GM19023 (cell line): ENCODE results near the gene EXOC2.
"Not testable (repeated sequence)": the region's sequence is repeated elsewhere in the genome, so short reads cannot be mapped to it uniquely, and the experiment has no call there.

Experiments used
- ATAC-seq: cut with Tn5 transposase; IDR thresholded peaks from one replicate; pipeline ENCODE4 v1.9.1; 2021; ENCODE audit warnings: mild to moderate bottlenecking, moderate library complexity; ENCODE audit not compliant: unreplicated experiment

EXOC2 gene

DNA sequence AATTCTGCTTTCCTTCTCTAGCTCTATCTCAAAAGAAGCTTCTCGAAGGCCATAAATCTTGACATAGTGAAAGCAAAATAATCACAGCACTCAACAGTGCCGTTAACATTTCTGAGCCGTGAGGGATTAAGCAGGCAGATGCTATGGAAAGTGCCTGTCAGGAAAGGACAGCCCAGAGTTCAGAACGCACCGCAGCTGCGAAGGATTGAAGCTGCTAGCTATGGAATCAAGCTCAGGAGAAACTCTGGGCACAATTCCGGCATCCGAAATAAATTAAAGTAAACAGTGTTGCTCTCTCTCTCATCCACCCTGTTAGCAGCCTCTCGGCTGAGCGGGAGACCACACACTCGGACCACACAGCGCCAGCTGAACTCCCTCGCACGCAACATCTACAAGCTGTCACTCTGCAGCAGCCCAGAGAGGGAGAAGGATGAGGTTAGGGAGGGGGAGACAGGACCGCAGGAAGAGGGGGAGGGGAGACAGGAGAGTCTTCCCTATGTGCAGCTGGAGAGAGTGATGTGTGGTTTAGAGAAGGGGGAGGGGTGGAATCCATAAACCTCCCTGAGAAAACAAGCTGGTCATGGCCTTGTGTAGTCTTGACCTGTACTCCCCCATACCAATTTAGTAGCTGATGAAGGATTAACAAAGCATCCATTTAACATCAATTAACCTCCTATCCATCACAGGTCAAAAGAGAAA lies 9.0 kb downstream of the EXOC2 start:
- ATAC-seq: no peak

DNA sequence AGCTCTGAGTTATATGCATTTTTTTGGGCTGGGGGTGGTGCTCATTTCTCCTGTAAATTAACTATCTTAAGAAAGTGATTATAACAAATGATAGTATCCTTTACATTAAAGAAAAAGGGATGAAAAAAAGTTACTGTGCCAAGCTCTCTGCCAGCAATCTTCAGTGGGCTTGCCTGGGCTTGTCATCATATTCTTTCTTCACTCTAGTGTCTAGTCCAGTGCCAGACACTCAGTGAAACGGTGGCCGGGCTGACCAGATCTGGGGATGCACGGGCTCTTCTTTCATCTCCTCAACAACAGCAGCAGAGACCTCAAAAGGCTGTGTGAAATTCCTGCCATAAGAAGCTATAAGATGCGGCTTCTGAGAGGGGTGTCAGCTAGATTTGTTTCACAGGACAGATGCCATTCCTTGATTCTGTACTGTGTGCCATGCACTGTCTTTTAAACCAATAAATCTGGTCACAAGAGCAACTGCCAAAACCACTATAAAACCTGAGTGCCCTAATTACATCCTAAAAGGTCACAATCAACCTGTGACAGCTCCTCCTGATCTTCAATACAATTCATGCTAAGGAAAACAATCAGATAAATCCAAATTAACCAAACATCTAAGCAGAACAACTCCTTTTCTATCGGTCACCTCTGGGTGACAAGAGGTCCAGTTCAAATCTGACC lies 12.1 kb downstream of the EXOC2 start:
- ATAC-seq: no peak

DNA sequence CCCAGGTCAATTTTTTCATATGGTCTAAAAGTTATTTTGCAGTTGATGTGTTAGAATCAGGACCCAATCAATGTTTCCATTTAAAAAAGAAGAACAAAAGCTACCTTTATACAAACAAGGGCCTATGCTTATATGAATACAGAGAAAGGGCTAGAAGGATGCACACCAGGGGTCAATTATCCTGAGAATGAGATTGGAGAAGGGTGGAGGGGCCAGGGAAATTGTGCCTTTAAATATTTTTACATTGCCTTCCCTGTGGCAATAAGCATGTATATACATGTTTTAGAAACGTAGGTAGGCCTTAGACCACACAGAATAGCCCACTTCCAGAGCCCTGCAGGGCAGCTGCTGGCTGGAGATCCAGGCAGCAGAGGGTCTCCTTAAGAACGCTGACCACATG lies 12.7 kb downstream of the EXOC2 start:
- ATAC-seq: no peak

DNA sequence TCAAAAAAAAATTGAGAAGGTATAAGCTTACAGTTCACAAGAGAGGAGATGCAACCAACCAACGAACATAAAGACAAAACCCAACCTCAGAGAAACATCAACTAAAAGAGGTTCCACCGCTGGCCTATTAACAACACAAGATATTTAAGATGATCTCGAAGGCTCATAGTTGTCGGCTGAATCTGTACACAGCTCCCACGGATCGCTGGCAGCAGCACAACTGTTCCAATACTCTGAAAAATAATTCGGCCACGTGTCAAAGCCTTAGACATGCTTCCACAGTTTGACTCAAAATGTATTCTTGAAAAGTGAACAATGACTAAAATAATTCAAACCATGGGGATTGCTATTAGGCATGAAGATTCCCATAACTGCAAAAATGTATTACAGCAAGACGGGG lies 13.7 kb downstream of the EXOC2 start:
- ATAC-seq: no peak

DNA sequence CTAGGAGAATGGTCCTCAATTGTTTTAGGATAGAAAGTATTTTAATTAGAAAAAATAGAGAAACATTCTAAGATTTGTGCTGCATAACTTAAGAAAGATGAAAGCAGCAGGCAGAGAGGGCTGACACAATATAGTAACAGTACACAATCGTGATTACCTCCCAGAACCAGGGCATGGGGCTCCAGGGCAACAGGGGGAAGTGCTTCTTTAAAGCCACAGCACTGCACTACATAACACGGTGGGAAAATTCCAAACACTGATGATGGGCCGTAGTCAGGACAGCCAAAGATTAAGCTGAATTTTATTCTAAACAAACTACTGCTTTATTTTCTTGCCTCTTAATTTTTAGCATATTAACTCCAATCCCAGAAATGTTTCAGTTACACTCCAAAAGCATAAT lies 14.4 kb downstream of the EXOC2 start:
- no peak for ATAC-seq

DNA sequence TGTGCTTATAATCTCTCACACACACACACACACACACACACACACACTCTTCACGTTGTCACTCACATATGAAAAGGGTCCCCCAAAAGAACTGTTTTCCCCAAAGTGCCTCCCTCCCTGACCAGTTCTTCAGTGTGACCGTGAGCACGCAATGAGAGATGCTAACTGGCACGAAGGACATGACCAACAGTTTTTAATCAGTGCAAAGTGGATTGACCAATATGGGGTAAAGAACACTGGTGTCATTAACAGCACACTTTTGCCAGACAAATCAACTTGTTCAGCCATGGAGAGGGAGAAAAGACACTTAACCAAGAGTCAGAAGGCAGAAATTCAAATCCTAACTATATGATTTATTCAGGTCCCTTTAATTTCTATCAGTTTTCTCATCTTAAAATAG lies 15.0 kb downstream of the EXOC2 start:
- ATAC-seq: no peak

DNA sequence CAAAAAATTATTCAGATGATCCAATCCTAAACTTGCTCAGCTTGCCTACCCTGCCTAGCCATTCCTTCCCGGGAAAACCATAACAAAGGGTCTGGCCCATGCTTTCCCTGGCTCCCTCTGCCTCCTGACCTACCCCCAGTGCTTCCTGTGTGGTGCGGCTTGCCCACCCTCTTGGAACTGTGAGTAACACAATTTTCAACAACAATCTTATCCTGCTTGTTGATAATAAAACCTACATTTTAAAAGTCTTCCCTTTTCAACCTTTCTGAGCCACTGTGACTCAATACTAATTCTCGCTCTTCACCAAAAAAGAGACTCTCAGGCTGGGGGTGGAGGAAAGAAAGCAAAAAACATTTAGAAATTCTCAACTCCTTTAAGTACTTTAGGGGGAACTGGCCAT lies 18.0 kb downstream of the EXOC2 start:
- no peak for ATAC-seq

DNA sequence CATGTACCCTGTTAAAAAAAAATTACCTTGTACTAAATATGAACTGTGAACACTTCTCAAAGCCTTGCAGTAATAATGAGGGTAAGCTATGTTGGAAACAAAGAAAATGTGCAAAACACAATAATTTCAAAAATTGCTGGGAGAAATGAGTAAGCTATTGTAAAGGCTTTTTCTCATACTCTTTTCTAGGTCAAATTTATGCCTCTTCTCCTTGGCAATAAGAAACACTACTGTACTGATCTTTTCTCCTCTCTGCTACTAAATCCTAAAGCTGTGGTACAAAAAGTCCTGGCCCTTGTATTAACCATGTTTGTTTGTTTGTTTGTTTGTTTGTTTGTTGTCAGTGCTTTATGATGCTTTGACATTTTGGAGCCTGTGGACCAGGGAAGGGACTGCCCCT lies 18.5 kb downstream of the EXOC2 start:
- ATAC-seq: no peak

DNA sequence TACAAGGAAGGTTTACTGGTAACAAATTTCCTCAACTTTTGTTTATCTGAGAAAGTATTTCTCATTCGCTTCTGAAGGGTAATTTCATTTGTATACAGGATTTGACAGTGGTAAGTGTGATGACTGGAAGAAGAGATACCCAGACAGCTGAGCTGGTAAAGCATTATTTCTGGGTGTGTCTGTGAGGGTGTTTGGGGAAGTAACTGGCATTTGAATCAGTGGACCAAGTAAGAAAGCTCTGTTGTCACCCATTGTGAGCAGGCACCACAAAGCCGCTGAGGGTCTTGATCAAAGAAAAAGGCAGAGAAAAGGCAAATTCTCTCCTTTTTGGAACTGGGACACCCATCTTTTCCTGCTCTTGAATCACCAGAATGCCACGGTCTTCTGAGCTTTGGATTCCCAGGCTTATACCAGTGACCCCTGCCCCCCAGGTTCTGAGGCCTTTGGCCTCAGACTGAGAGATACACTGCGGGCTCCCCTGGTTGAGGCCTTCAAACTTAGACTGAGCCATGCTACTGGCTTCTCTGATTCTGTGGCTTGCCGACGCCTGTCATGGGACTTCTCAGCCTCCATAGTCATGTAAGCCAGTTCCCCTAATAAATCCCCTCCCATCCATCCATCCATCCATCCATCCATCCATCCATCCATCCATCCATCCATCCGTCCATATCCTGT lies 25.5 kb downstream of the EXOC2 start:
- ATAC-seq: no peak

DNA sequence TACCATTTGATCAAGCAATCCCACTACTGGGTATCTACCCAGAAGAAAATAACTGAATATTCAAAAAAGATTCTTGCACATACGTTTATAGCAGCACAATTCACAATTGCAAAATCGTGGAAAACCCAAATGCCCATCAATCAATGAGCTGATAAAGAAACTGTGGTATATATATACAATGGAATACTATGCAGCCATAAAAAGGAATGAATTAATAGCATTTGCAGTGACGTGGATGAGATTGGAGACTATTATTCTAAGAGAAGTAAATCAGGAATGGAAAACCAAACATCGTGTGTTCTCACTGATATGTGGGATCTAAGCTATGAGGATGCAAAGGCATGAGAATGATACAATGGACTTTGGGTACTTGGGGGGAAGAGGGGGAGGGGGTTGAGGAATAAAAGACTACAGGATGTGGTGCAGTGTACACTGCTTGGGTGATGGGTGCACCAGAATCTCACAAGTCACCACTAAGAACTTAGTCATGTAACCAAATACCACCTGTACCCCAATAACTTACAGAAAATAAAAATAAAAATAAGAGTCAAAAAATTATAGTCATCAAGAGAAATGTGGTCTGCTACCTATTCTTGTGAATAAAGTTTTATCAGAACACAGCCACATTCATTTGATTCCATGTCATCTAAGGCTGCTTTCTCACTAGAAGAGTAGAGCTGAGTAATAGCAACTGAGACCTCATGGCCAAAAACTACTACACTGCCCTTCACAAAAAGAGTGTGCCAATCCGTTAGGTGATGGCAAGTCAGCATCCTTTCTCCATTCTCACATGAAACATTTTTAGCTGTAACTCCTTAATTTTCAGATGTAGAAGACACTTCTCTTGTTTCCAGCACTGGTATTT lies 27.3 kb downstream of the EXOC2 start:
- ATAC-seq: no peak

DNA sequence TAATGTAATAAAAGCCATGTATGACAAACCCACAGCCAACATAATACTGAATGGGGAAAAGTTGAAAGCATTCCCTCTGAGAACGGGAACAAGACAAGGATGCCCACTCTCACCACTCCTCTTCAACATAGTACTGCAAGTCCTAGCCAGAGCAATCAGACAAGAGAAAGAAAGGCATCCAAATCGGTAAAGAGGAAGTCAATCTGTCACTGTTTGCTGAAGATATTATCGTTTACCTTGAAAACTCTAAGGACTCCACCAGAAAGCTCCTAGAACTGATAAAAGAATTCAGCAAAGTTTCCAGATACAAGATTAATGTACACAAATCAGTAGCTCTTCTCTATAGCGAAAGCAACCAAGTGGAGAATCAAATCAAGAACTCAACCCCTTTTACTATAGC lies 29.2 kb downstream of the EXOC2 start:
- ATAC-seq: not testable (repeated sequence)

DNA sequence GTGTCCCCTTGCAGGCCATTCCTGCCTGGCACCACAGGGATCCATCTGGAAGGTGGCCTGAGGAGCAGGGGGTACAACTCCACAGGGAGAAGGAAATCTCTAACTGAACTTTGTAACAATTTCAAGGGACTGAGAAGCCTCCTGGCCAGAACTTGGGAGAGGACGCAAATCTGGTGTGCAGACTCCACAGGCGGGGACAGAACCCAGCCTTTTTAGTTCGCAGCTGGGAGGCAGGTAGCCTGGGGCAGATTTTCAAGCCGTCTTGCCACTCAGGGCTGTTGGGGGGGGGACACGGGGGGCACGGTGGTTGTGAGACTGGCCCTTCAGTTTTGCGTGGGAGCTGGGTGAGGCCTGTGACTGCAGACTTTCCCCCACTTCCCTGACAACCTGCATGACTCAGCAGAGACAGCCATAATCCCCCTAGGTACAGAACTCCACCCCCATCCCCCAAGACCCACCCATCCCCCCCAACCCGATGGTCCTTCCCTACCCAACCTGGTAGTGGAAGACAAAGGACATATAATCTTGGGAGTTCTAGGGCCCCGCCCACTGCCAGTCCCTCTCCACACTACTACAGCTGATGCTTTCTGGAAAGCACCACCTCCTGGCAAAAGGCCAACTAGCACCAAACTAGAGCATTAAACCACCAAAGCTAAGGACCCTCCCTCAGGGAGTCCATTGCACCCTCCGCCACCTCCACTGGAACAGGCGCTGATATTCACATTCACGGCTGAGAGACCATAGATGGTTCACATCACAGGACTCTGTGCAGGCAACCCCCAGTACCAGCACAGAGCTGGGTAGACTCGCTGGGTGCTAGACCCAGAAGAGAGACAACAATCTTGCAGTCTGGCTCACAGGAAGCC lies 33.0 kb downstream of the EXOC2 start:
- no peak for ATAC-seq

DNA sequence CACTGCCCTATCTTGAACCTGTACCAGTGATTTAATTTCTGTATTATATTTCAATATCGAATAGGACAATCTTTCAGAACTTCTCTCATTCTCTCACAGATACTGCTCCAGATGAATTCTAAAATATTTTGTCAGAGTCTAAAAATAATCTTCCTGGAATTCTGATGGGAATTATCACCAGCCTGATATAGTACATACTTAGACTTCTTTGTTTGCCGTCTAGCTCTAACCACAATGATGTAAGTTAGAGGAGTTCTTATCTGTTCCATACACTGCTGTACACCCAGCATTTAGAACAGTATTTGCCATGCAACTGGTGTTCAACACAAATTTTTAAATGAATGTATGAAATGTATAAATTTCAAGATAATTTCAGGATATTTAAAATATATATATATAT lies 34.7 kb downstream of the EXOC2 start:
- ATAC-seq: no peak

DNA sequence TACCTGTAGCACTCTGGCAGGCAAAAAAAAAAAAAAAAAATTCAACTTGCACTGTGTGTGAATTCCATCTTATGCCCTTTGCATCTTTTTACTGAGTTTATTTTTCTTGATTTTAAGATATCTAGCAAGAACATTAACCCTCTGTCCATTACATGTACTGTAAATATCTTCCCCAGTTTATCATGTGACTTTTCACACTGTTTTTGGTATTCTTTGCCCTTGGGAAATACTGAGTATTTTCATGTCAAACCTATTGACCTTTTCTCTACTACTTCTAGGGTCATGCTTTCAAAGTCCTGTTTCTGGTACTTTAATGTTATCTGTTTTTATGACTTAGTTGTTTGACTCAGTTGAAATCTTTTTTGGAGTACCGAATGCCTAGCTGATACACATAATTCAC lies 35.2 kb downstream of the EXOC2 start:
- no peak for ATAC-seq

DNA sequence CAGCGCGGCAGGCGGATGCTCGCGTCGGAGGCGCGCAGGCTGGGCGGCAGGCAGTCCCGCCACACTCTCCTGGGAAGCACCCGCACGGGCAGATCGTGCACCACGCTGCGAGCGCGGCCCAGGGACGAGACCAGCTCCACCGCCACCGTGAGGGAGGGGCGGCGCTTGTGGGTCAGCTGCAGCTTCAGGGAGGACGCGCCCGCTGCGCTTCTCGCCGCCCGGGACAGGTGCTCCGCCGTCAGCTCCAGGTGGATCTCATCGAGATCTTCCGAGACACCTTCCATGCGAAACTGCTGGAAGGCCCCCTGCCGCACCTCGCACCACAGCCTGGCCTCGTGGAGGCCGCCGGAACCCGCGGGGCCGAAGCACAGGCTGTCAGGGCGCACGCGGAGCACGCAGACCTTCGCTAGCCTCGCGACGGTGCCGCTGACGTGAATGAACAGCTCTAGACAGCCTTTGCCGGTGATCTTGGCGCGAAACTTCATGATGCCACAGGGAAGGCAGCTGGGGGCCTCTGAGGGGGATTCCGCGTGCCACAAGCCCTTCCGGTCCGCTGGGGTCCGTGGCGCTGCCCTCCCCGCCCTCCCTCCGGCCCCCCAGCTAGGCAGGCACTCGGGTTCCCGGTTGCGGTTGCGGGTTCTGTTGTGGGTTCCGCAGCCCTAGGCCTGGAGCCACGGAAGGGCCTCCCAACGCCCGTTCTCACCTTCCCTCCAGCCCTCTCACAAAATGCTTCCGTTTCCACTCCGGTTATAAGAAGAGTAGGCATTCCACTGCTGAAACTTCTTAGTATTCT lies 36.3 kb downstream of the EXOC2 start, which contains the start of gene HUS1B:
TSS of gene HUS1B (minus strand) at position 641 of the 793 bp plus-strand sequence. CDS start at position 485, 156 bp downstream.
- ATAC-seq: no peak

DNA sequence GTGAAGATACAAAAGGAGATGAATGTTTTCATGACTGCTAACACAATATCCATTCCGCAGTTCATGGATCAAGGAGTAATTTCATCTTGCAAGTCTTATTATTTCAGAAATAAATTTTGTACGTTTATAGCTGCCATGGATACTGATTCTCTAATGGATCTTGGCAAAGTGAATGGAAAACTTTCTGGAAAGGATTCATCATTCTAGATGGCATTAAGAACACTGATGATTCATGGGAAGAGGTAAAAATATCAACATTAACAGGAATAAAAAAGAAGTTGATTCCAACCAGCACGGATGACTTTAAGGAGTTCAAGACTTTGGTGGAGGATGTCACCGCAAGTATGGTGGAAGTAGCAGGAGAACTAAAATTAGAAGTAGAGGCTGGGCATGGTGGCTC lies 38.8 kb downstream of the EXOC2 start:
- ATAC-seq: no peak

DNA sequence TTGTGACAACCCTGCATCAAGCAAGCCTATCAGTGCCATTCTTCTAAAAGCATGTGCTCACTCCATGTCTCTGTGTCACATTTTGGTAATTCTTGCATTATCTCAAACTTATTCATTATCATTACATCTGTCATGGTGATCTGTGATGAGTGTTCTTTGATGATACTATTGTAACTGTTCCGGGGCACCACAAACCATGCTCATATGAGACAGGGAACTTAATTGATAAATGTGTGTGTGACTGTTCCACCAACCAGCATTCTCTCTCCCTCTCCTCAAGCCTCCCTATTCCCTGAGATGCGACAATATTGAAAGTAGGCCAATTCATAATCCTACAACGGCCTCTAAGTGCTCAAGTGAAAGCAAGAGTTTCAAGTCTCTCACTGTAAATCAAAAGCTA lies 40.1 kb downstream of the EXOC2 start:
- ATAC-seq: no peak

DNA sequence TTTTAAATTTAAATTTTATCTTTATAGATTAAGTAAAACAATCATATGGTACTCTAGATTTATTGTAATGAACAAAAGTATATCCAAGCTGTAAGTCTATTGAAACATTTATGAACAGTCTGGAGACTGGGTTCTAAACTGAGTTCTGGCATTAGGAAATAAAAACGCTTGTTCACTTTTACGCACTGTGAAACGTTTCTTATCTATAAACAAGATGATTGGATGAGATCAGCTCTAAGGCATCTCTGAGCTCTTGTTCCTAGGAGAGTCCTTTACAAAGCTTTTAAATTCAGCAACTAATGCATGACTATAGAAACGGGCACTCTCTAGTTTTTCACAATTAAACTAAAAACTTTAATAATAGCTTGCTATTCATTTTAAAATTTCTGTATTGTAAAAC lies 42.8 kb downstream of the EXOC2 start:
- ATAC-seq: no peak

DNA sequence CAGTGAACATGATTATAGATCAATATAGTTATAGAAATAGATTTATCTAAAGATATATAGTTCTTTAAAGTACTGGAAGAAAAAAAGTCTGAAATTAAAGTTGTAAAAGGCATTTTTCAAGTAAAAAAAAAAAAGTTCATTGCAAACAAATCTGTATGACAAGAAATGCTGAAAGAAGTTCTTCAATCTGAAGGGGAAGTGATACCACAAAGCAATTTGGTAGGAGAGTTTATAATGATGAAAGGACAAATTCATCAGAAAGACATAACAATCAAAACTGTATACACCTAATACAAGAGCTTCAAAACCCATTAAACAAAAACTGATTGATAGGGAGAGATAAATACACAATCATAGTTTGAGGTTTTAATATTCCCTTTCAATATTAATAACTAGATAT lies 50.1 kb downstream of the EXOC2 start:
- no peak for ATAC-seq
